Transverse colon (tissue), 4 donors: ENCODE results near the gene TPPP2.
"Not testable (repeated sequence)": the region's sequence is repeated elsewhere in the genome, so short reads cannot be mapped to it uniquely, and the experiment has no call there.

Experiments used
- EP300 ChIP-seq: sonication (generic); formaldehyde crosslinking; IDR thresholded peaks from one replicate; pipeline ENCODE4 v1.6.1; 2017; ENCODE audit warnings: antibody characterized with exemption, low read depth
- POLR2A ChIP-seq: fragments of 450-650 bp; IDR thresholded peaks from one replicate; pipeline ENCODE4 v1.6.1; 2016; ENCODE audit warnings: antibody characterized with exemption, mild to moderate bottlenecking, moderate library complexity
- POLR2AphosphoS5 ChIP-seq, 3 donors: sonication (generic); formaldehyde crosslinking; IDR thresholded peaks; one replicate each; pipeline ENCODE4 v1.6.1; 2016; ENCODE audit warnings: antibody characterized with exemption in 3 of 3
- TF ChIP-seq, protein P1 (sequence below), 5 experiments: fragments of 200-600 bp in 3 of 5; fragments of 450-650 bp in 2 of 5; sonication (generic) in 3 of 5; IDR thresholded peaks; 1 replicate in 2 of 5; 2 replicates in 3 of 5; pipeline ENCODE4 v1.5.1; 2016 to 2017; ENCODE audit warnings: antibody characterized with exemption in 5 of 5, inconsistent platforms in 3 of 5, mild to moderate bottlenecking in 2 of 5, moderate library complexity in 1 of 5

GRCh38 chr14:20985650-20986049 lies 44.4 kb upstream of the TPPP2 start:
- not testable (repeated sequence) for TF ChIP-seq POLR2A; POLR2AphosphoS5 (IDR thresholded peaks at IDR 0.05); EP300
- TF ChIP-seq, protein P1, sequence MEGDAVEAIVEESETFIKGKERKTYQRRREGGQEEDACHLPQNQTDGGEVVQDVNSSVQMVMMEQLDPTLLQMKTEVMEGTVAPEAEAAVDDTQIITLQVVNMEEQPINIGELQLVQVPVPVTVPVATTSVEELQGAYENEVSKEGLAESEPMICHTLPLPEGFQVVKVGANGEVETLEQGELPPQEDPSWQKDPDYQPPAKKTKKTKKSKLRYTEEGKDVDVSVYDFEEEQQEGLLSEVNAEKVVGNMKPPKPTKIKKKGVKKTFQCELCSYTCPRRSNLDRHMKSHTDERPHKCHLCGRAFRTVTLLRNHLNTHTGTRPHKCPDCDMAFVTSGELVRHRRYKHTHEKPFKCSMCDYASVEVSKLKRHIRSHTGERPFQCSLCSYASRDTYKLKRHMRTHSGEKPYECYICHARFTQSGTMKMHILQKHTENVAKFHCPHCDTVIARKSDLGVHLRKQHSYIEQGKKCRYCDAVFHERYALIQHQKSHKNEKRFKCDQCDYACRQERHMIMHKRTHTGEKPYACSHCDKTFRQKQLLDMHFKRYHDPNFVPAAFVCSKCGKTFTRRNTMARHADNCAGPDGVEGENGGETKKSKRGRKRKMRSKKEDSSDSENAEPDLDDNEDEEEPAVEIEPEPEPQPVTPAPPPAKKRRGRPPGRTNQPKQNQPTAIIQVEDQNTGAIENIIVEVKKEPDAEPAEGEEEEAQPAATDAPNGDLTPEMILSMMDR (IDR thresholded peaks at IDR 0.05): not testable (repeated sequence)
